ENCODE data around the gene SMIM3.
"Not testable (repeated sequence)": the region's sequence is repeated elsewhere in the genome, so short reads cannot be mapped to it uniquely, and the experiment has no call there.

SMIM3 gene

DNA sequence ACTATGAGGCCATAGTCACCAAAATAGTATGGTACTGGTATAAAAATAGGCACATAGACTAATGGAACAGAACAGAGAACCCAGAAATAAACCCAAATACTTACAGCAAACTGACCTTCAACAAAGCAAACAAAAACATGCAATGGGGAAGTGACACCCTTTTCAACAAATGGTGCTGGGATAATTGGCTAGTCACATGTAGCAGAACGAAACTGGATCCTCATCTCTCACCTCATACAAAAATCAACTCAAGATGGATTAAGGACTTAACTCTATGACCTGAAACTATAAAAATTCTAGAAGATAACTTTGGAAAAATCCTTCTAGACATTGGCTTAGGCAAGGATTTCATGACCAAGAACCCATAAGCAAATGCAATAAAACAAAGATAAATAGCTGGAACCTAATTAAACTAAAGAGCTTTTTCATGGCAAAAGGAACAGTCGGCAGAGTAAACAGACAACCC lies 14.9 kb downstream of the SMIM3 start:
- not testable (repeated sequence) for DNase-seq (ENCODE audit: low read depth, low spot score)

DNA sequence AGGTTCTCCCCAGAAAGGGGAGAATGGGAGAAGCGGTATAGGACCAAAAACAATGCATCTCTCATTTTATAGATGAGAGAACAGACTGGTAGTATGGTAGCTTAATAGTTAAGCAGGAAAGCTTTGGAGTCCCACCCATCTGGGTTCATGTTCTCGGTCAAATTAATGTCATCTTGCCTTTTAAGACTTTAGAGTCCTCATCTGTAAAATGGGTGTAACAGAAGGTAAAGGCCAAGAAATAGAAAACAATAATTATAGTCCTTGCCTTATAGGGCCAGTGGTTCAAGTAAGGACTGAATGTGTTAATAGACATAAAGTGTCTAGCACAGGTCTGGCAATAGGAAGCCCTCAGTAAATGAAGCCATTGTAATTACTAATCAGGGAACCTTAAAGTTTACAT lies 16.4 kb downstream of the SMIM3 start:
- DNase-seq (ENCODE audit: low read depth, low spot score): no peak

DNA sequence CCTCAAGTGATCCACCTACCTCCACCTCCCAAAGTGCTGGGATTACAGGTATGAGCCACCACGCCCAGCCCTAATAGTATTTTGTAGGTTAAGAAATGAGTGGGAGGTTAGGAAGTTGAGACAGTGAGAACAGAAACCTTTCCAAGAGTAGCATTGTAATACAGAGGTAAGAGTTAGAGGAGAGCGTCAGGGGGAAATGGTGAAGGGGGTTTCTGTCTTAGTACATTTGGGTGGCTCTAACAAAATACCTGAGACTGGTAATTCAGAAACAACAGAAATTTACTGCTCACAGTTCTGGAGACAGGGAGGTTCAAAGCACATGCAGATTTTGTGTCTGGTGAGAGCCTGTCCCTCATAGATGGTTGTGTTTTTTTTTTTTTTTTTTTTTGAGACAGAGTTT lies 18.8 kb downstream of the SMIM3 start:
- DNase-seq (ENCODE audit: low read depth, low spot score): no peak

DNA sequence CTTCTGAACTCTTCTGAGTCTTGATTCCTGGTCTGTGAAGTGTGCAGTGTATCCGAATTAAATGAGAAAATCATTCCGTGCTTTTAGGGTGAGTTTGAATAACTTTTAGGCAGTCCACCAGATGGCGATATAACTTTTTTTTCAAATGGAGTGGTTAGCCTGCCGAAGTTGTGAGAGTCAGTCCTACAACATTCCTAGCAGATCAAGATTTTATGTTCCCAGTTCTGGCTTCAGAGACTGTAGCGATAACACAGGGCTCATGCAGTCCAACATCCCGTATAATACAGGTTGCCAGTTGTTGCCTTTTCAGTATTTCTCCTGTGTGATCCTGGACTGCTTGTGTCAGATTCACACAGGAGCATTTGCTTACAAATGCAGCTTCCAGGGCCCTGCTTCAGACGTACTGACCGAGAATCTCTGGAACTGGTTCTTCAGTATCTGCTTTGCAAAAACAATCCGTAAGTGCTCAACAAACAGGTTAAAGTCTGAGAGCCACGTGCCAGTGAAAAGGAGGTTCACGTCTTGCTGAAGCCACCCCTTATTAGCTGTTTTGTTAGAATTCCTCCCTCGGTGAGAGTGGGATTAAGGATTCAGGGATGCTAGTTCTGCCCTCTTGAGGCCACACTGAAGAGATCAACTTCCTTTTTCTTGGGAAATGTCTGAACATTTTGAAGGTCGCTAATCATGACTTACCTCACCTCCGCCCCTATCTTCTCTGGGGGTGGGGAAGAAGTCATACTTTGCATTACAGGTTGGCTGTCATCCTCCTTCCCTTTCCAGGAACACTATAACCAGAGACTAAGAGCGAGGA lies 22.8 kb downstream of the SMIM3 start:
- peak; percentile 50 for DNase-seq (ENCODE audit: low read depth, low spot score)

DNA sequence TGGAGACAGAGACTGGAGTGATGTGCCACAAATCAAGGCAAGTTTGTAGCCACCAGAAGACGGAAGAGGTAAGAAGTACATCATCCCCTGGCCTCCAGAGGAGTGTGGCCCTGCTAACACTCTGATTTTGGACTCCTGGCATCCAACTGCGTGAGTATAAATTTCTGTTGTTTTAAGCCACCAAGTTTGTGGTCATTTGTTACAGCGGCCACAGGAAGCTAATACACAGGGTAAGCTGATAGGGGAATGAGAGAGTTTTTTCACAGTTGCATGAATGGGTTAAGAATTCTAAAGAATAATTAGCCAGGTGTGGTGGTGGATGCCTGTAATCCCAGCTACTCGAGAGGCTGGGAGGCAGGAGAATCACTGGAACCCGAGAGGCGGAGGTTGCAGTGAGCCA lies 25.8 kb downstream of the SMIM3 start:
- no peak for DNase-seq (ENCODE audit: low read depth, low spot score)

DNA sequence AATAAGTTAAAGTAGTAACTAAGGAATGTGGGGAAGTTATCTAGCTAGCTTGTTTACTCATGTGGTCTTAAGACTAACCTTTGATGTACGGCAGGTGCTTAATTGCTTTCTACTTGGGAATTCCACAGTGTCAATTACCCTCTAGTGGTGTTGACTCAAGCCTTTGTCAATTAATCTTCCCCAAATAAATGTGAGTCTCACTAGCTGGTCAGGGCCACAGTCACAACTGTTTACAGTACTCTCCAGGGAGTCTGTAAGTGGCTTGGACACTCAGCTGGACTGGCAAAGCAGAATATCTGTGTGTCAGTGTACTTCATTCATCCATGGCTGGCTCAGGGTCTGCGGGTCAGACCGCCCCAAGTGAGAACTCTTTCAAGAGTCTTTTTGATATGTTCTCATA lies 30.8 kb downstream of the SMIM3 start:
- no peak for DNase-seq (ENCODE audit: low read depth, low spot score)

DNA sequence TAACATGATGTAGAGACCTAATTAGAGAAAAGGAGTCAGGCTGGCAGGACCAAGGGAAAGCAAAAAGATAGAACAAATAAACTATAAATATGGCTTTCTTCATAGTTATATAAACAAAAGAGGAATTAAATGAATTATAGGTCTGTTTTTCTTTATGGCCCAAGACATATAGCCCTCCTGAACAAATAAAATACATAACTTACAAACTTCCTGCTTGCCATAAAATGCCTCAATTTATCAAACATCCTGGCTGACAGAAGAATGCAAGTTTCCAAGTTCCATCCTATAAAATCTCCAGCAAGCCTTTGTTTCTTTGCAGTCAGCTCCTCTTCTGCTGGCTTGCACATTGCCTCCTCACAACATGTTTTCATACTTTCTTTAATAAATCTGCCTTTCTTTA lies 36.5 kb downstream of the SMIM3 start:
- DNase-seq (ENCODE audit: low read depth, low spot score): no peak

DNA sequence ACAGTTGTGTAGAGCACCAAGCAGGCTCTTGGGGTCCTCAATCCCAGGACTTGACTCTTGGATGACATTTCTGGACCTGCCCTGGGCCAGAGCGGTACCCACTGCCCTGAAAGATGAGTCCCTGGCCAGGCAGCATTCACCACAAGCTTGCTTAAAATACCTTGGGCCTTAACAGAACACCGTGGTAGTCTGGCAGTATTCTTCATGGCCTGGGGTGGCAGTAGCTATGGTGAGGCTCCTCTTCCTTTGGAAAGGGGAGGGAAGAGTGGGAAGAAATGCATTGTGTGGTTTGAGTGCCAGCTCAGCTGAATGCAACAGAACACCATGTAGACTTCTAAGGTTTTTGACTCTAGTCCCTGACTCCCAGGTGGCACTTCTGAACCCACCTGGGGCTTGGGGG lies 38.4 kb downstream of the SMIM3 start:
- no peak for DNase-seq (ENCODE audit: low read depth, low spot score)

DNA sequence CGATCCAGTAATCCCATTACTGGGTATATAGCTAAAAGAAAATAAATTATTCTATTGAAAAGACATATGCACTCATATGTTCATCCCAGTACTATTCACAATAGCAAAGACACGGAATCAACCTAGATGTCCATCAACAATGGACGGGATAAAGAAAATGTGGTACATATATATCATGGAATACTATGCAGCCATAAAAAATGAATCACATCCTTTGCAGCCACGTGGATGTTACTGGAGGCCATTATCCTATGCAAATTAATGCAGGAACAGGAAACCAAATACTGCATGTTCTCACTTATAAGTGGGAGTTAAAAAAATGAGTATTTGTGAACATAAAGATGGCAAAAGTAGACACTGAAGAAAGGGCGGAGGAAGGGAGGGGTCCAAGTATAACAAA lies 51.2 kb downstream of the SMIM3 start:
- DNase-seq (ENCODE audit: low read depth, low spot score): no peak

DNA sequence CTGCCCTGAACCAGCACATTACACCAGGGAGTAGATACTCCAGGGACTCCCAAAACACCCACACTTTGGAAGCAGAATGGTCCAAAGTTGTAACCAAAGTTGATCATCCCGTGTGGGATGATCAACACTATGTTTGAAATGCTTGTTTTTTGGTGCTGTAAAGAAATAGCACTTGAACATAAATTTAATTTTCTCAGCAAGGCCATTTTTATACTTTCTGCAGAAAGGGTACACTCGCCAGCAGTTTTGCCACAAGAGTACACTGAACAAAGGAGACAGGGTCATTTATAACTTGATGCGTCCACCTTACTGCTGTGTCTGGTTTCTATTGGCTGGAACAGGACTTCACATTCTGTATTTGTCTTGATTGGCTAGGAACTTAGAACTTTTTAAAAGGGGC lies 53.3 kb downstream of the SMIM3 start:
- DNase-seq (ENCODE audit: low read depth, low spot score): not testable (repeated sequence)

DNA sequence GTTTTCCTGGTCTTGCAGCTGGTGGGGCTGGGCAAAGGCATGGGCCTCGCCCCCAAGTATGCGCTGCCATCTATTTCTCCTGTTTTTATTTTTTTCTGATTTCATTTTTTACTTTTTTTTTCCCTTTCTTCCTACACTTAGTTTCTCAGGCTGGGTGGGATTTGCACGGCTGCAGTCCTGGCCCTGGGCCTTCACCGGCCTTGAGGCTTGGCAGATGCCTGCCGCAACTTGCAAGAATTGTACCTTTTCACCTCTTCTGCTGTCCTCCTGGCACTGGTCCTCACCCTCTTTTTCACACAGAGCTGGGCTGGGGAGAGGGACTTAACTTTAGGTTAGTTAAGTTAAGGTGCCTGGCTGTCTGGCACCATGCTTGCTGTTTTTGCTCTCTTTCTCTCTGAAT lies 57.5 kb downstream of the SMIM3 start:
- DNase-seq (ENCODE audit: low read depth, low spot score): no peak

DNA sequence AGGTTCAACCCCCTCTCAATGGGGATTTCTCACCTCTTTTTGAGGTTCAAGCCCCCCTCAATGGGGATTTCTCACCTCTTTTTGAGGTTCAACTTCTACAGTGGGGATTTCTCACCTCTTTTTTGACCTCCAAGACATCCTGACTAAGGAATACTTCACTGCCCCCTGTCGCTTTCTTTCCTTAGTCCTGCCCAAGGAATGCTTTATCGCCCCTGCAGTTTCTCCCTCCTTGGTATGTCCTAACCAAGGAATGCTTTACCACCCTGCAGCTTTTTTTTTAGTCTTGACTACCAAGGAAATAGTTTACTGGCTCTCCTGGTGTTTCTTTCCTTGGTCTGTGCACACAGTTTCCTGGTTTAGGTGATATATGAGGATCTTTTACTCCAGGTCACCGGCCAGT lies 58.1 kb downstream of the SMIM3 start:
- no peak for DNase-seq (ENCODE audit: low read depth, low spot score)

DNA sequence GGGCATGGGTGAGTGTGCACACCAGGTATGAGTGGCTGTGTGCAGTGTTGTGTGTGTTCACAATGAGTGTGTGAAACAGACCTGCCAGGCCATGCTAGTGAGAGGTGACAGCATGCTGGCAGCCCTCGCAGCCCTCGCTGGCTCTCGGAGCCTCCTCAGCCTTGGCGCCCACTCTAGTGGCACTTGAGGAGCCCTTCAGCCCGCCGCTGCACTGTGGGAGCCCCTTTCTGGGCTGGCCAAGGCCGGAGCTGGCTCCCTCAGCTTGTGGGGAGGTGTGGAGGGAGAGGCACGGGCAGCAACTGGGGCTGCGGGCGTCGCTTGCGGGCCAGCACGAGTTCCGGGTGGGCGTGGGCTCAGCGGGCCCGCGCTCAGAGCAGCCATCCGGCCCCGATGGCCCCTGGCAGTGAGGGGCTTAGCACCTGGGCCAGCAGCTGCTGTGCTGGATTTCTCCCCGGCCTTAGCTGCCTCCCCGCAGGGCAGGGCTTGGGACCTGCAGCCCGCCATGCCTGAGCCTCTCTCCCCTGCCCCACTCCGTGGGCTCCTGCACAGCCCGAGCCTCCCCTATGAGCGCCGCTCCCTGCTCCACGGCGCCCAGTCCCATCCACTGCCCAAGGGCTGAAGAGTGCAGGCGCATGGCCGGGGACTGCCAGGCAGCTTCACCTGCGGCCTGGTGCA lies 66.8 kb downstream of the SMIM3 start:
- DNase-seq (ENCODE audit: low read depth, low spot score): not testable (repeated sequence)

DNA sequence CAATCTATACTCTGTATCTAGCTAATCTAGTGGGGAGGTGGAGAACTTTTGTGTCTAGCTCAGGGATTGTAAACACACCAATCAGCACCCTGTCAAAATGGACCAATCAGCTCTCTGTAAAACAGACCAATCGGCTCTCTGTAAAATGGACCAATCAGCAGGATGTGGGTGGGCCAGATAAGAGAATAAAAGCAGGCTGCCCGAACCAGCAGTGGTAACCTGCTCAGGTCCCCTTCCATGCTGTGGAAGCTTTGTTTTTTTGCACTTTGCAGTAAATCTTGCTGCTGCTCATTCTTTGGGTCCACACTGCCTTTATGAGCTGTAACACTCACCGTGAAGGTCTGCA lies 67.7 kb downstream of the SMIM3 start, which contains the start of gene IRGM:
IRGM (plus strand) TSS at position 214 of the 346 bp plus-strand sequence. CDS start 1,603 bp downstream, outside the sequence.
- DNase-seq (ENCODE audit: low read depth, low spot score): not testable (repeated sequence)

Data from smooth muscle cell of the brain vasculature (primary cell).